H9 (cell line): ENCODE results near the gene TFF3. TPM values are rescaled to one million over a fixed set of nuclear protein-coding genes. Genes with fewer than 3 reads are reported as not detected.

Source experiments
- DNase-seq: peaks from one replicate; pipeline ENCODE4 v3.0.0-alpha.2; 2017
- H2AFZ ChIP-seq: one replicate; pipeline ENCODE4 v1.6.1; 2013; ENCODE audit warnings: mild to moderate bottlenecking, low read length, control low read depth, moderate library complexity
- H2AK5ac ChIP-seq: 2 replicates; pipeline ENCODE4 v1.6.1; 2013; ENCODE audit warnings: low read length, control low read depth, mixed read lengths; ENCODE audit not compliant: insufficient read length
- H2BK120ac ChIP-seq: one replicate; pipeline ENCODE4 v1.6.1; 2013; ENCODE audit warnings: low read depth, mild to moderate bottlenecking, low read length, control low read depth, inconsistent platforms; ENCODE audit not compliant: poor library complexity, severe bottlenecking
- H2BK12ac ChIP-seq: 2 replicates; pipeline ENCODE4 v1.6.1; 2013; ENCODE audit warnings: low read length, control low read depth, mixed read lengths, low read depth; ENCODE audit not compliant: insufficient read length
- H2BK15ac ChIP-seq: 2 replicates; pipeline ENCODE4 v1.6.1; 2013; ENCODE audit warnings: low read depth, low read length, control low read depth
- H2BK20ac ChIP-seq: one replicate; pipeline ENCODE4 v1.6.1; 2013; ENCODE audit warnings: low read depth, mild to moderate bottlenecking, low read length, control low read depth, inconsistent platforms; ENCODE audit not compliant: poor library complexity, severe bottlenecking
- H2BK5ac ChIP-seq: 2 replicates; pipeline ENCODE4 v1.6.1; 2013; ENCODE audit warnings: low read length, control low read depth, mixed read lengths; ENCODE audit not compliant: insufficient read length
- H3K14ac ChIP-seq: 2 replicates; pipeline ENCODE4 v1.6.1; 2013; ENCODE audit warnings: low read length, control low read depth; ENCODE audit not compliant: insufficient read depth
- H3K18ac ChIP-seq: 2 replicates; pipeline ENCODE4 v1.6.1; 2013; ENCODE audit warnings: low read depth, mild to moderate bottlenecking, mixed read lengths, low read length, control low read depth; ENCODE audit not compliant: insufficient read length
- H3K23ac ChIP-seq: 2 replicates; pipeline ENCODE4 v1.6.1; 2013; ENCODE audit warnings: low read length, control low read depth, mixed read lengths, low read depth; ENCODE audit not compliant: insufficient read length
- H3K23me2 ChIP-seq: 2 replicates; pipeline ENCODE4 v1.6.1; 2013; ENCODE audit warnings: low read depth, mild to moderate bottlenecking, mixed read lengths, low read length, control low read depth; ENCODE audit not compliant: insufficient read length, poor library complexity, severe bottlenecking
- H3K27ac ChIP-seq: 2 replicates; pipeline ENCODE4 v1.5.1; 2013; ENCODE audit warnings: low read length, control low read depth, mixed read lengths, low read depth; ENCODE audit not compliant: insufficient read length
- H3K27me3 ChIP-seq: 2 replicates; pipeline ENCODE4 v1.6.1; 2013; ENCODE audit warnings: low read length, control low read depth, inconsistent platforms; ENCODE audit not compliant: insufficient read depth
- H3K4ac ChIP-seq: 2 replicates; pipeline ENCODE4 v1.6.1; 2013; ENCODE audit warnings: low read depth, mild to moderate bottlenecking, control low read depth, inconsistent platforms, low read length, moderate library complexity
- H3K4me1 ChIP-seq: 2 replicates; pipeline ENCODE4 v1.6.1; 2013; ENCODE audit warnings: low read length, control low read depth, inconsistent platforms; ENCODE audit not compliant: insufficient read depth
- H3K4me2 ChIP-seq: 2 replicates; pipeline ENCODE4 v1.6.1; 2013; ENCODE audit warnings: low read length, control low read depth, mixed read lengths; ENCODE audit not compliant: insufficient read length, insufficient read depth
- H3K56ac ChIP-seq: 2 replicates; pipeline ENCODE4 v1.6.1; 2013; ENCODE audit warnings: low read depth, mild to moderate bottlenecking, mixed read lengths, low read length, control low read depth; ENCODE audit not compliant: insufficient read length
- H3K79me1 ChIP-seq: 2 replicates; pipeline ENCODE4 v1.6.1; 2013; ENCODE audit warnings: low read depth, mild to moderate bottlenecking, moderate library complexity, low read length, control low read depth, inconsistent platforms; ENCODE audit not compliant: insufficient read depth, poor library complexity, severe bottlenecking
- H3K79me2 ChIP-seq: 2 replicates; pipeline ENCODE4 v1.6.1; 2013; ENCODE audit warnings: low read length, control low read depth, inconsistent platforms; ENCODE audit not compliant: insufficient read depth
- H3K9ac ChIP-seq: 2 replicates; pipeline ENCODE4 v1.6.1; 2013; ENCODE audit warnings: low read length, control low read depth, mixed read lengths; ENCODE audit not compliant: insufficient read length; ENCODE audit errors: extremely low read depth
- H3K9me3 ChIP-seq: one replicate; pipeline ENCODE4 v1.6.1; 2013; ENCODE audit warnings: low read depth, low read length, inconsistent platforms; ENCODE audit not compliant: control insufficient read depth
- H3T11ph ChIP-seq: one replicate; pipeline ENCODE4 v1.6.1; 2013; ENCODE audit warnings: mild to moderate bottlenecking, low read length, control low read depth, inconsistent platforms
- H4K20me1 ChIP-seq: one replicate; pipeline ENCODE4 v1.6.1; 2013; ENCODE audit not compliant: control insufficient read depth, insufficient read length, insufficient read depth
- H4K5ac ChIP-seq: 2 replicates; pipeline ENCODE4 v1.6.1; 2013; ENCODE audit warnings: low read depth, mild to moderate bottlenecking, mixed read lengths, low read length, control low read depth; ENCODE audit not compliant: insufficient read length
- H4K8ac ChIP-seq: replicated peaks from 2 replicates; pipeline ENCODE4 v1.6.1; 2013; ENCODE audit warnings: low read length, control low read depth, mixed read lengths, low read depth; ENCODE audit not compliant: insufficient read length
- H4K91ac ChIP-seq: 2 replicates; pipeline ENCODE4 v1.6.1; 2013; ENCODE audit warnings: low read depth, mild to moderate bottlenecking, moderate library complexity, mixed read lengths, low read length, control low read depth; ENCODE audit not compliant: insufficient read length
- H3K27ac Mint-ChIP-seq, 3 experiments: 2 replicates in 2 of 3; 3 replicates in 1 of 3; pipeline ENCODE4 v1.8.0; 2020 to 2021; ENCODE audit warnings: mixed read lengths in 3 of 3, mild to moderate bottlenecking in 1 of 3, moderate library complexity in 1 of 3
- H3K27me3 Mint-ChIP-seq: 2 replicates; pipeline ENCODE4 v1.8.0; 2021; ENCODE audit warnings: low read depth, mild to moderate bottlenecking, moderate library complexity, mixed read lengths
- H3K36me3 Mint-ChIP-seq, 3 experiments: 2 replicates in 2 of 3; 3 replicates in 1 of 3; pipeline ENCODE4 v1.8.0; 2020 to 2021; ENCODE audit warnings: low read depth in 3 of 3, mixed read lengths in 3 of 3; ENCODE audit not compliant: insufficient read depth in 1 of 3
- H3K4me1 Mint-ChIP-seq, 2 experiments: 2 replicates each; pipeline ENCODE4 v1.8.0; 2020; ENCODE audit warnings: mixed read lengths in 2 of 2
- H3K4me3 Mint-ChIP-seq, 2 experiments: 2 replicates in 1 of 2; 3 replicates in 1 of 2; pipeline ENCODE4 v1.8.0; 2020 to 2021; ENCODE audit warnings: mild to moderate bottlenecking in 2 of 2, mixed read lengths in 2 of 2, moderate library complexity in 1 of 2
- H3K9me3 Mint-ChIP-seq, 2 experiments: 2 replicates in 1 of 2; 3 replicates in 1 of 2; pipeline ENCODE4 v1.8.0; 2020; ENCODE audit warnings: mild to moderate bottlenecking in 2 of 2, mixed read lengths in 2 of 2, moderate library complexity in 1 of 2
- CTCF ChIP-seq: fragments of 200-600 bp; sonication (generic); conservative IDR thresholded peaks from 3 replicates; pipeline ENCODE4 v1.8.0; 2021; ENCODE audit warnings: antibody characterized with exemption, mild to moderate bottlenecking
- WGBS: extraction: QIAGEN DNeasy Blood & Tissue Kit; methylation state at CpG from one replicate; pipeline ENCODE4 v1.1.7; 2013; ENCODE audit warnings: missing lambda C conversion rate, low lambda C conversion rate, mixed read lengths; ENCODE audit not compliant: insufficient read length; ENCODE audit errors: extremely low coverage; 5-methylcytosine and 5-hydroxymethylcytosine counted together
- total RNA-seq: library from RNA; stranded (reverse); gene quantifications from 2 replicates; pipeline ENCODE4 v1.2.1, GENCODE V29; 2021

Gene TFF3
- total RNA-seq, 1 experiment from 2014 or later = 1.5 TPM

DNA sequence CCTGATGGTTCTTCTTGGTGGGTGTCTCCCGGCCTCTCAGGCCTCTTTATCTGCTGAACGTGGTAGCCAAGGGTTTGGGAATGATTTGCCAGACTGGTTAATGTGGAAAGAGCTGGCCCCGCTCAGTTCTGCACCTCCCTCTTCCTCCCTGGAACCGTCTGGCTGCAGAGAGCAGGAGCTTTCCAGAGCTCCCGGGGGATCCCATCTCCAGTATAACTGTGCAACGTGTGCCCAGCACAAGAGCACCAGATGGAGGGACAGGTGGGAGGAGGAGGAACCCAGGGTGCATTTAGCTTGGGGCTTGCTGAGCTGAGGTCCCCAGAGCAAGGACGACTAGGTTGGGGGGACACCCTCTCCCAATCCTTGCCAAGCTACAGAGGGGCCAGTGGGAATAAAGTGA, 46.1 kb upstream of the TFF3 start:
- H3K27ac Mint-ChIP-seq = no peak overlapping the region
- no peak overlapping the region for H3K18ac ChIP-seq
- no peak for TF ChIP-seq CTCF
- no peak overlapping the region for H2AK5ac ChIP-seq
- H3K4me1 Mint-ChIP-seq = no peaks in the 10 kb centered on the region; a peak in 1 of 4 replicates
- H3K4me3 Mint-ChIP-seq = no peak overlapping the region
- no peak overlapping the region for H3K14ac ChIP-seq
- no peaks in the 10 kb centered on the region for H4K20me1 ChIP-seq
- no peak overlapping the region for H3T11ph ChIP-seq
- no peak overlapping the region for H3K9ac ChIP-seq
- no peak overlapping the region for H2BK5ac ChIP-seq
- H3K79me1 ChIP-seq = no peaks in the 10 kb centered on the region
- no peak overlapping the region for H3K27ac ChIP-seq
- H2AFZ ChIP-seq = no peak overlapping the region
- H4K5ac ChIP-seq = no peak overlapping the region
- H3K4me2 ChIP-seq = no peak overlapping the region
- H2BK120ac ChIP-seq = no peak overlapping the region
- H3K23me2 ChIP-seq = no peaks in the 10 kb centered on the region
- peaks cover 0 to 5% (median 4%) of the 10 kb centered on the region in 3 experiments; a peak in 5 of 7 replicates for H3K36me3 Mint-ChIP-seq
- H3K79me2 ChIP-seq = no peaks in the 10 kb centered on the region
- H2BK12ac ChIP-seq = no peak overlapping the region
- WGBS = no CpG with 5 or more reads among the region's 7 CpGs
- H3K27me3 Mint-ChIP-seq = peaks cover 5% of the 10 kb centered on the region
- no peak overlapping the region for H3K56ac ChIP-seq
- peaks cover 9 to 18% of the 10 kb centered on the region in 2 experiments for H3K9me3 Mint-ChIP-seq
- DNase-seq = no peak
- H3K23ac ChIP-seq = no peak overlapping the region
- no peak overlapping the region for H2BK20ac ChIP-seq
- no peaks in the 10 kb centered on the region for H3K9me3 ChIP-seq
- H2BK15ac ChIP-seq = no peak overlapping the region
- no peak overlapping the region for H4K8ac ChIP-seq
- H3K4me1 ChIP-seq = no peaks in the 10 kb centered on the region; the same call in 1 of the 2 replicates
- H4K91ac ChIP-seq = no peak overlapping the region
- H3K27me3 ChIP-seq = no peaks in the 10 kb centered on the region
- no peak overlapping the region for H3K4ac ChIP-seq
